HepG2 (cell line): Measurements from ENCODE around the gene NARF. TPM values are rescaled to one million over a fixed set of nuclear protein-coding genes. Genes with fewer than 3 reads are reported as not detected.
A peak's percentile ranks its signal among the peaks of the same experiment; 100 is the strongest.

ENCODE experiments used
- GPN1 ChIP-seq: sonication (generic); formaldehyde crosslinking; IDR thresholded peaks from 2 replicates; pipeline ENCODE4 v1.5.1; 2020; ENCODE audit warnings: missing genetic modification reagents, borderline replicate concordance
- HIVEP1 ChIP-seq: sonication (generic); formaldehyde crosslinking; IDR thresholded peaks from 2 replicates; pipeline ENCODE4 v1.4.0; 2020; ENCODE audit warnings: mild to moderate bottlenecking, missing genetic modification reagents
- IRX3 ChIP-seq: sonication (generic); formaldehyde crosslinking; IDR thresholded peaks from 2 replicates; pipeline ENCODE4 v1.8.1; 2023; ENCODE audit warnings: mild to moderate bottlenecking, low read depth, missing genetic modification reagents, borderline replicate concordance
- MAZ ChIP-seq, 2 experiments: sonication (generic) in 1 of 2; formaldehyde crosslinking in 1 of 2; IDR thresholded peaks; 2 replicates each; pipeline versions ENCODE4 v1.5.0 to v1.6.1; 2012 to 2020; ENCODE audit warnings: low read depth in 2 of 2, mild to moderate bottlenecking in 2 of 2, borderline replicate concordance in 1 of 2, improper control_type of control experiment in 1 of 2, low read length in 1 of 2, missing genetic modification reagents in 1 of 2, moderate library complexity in 1 of 2
- MEIS2 ChIP-seq: sonication (generic); formaldehyde crosslinking; IDR thresholded peaks from 2 replicates; pipeline ENCODE4 v1.9.0; 2021; ENCODE audit warnings: mild to moderate bottlenecking, missing genetic modification reagents
- NFE2L2 ChIP-seq: fragments of 150-350 bp; IDR thresholded peaks from 2 replicates; pipeline ENCODE4 v1.6.1; 2014; ENCODE audit warnings: low read length
- NFYC ChIP-seq: IDR thresholded peaks from 2 replicates; pipeline ENCODE4 v1.6.1; 2016; ENCODE audit warnings: missing genetic modification reagents, missing compliant biosample characterization
- RCOR2 ChIP-seq: IDR thresholded peaks from 2 replicates; pipeline ENCODE4 v1.6.1; 2016; ENCODE audit warnings: missing biosample characterization, missing genetic modification reagents
- SATB2 ChIP-seq: sonication (generic); formaldehyde crosslinking; IDR thresholded peaks from 2 replicates; pipeline ENCODE4 v1.5.0; 2020; ENCODE audit warnings: missing genetic modification reagents
- SP4 ChIP-seq: sonication (generic); formaldehyde crosslinking; IDR thresholded peaks from 2 replicates; pipeline ENCODE4 v1.8.1; 2023; ENCODE audit warnings: mild to moderate bottlenecking, missing genetic modification reagents
- SRSF4 ChIP-seq: fragments of 200-400 bp; formaldehyde crosslinking; IDR thresholded peaks from one replicate; pipeline ENCODE4 v1.6.1; 2018; ENCODE audit warnings: mild to moderate bottlenecking, low read depth, low read length, moderate library complexity; ENCODE audit not compliant: poor library complexity, severe bottlenecking
- TARDBP ChIP-seq: sonication (generic); formaldehyde crosslinking; IDR thresholded peaks from 2 replicates; pipeline ENCODE4 v1.8.0; 2022; ENCODE audit warnings: mild to moderate bottlenecking, missing genetic modification reagents
- TSC22D2 ChIP-seq: sonication (generic); formaldehyde crosslinking; IDR thresholded peaks from 2 replicates; pipeline ENCODE4 v1.5.1; 2020; ENCODE audit warnings: missing genetic modification reagents, mild to moderate bottlenecking, borderline replicate concordance
- ZC3H4 ChIP-seq: sonication (generic); formaldehyde crosslinking; IDR thresholded peaks from 2 replicates; pipeline ENCODE4 v1.4.0; 2020; ENCODE audit warnings: missing genetic modification reagents, borderline replicate concordance
- ZFP36 ChIP-seq: fragments of 150-350 bp; IDR thresholded peaks from 2 replicates; pipeline ENCODE4 v1.6.1; 2018; ENCODE audit warnings: borderline replicate concordance, low read length, low read depth; ENCODE audit not compliant: partially characterized antibody
- ZNF629 ChIP-seq: sonication (generic); formaldehyde crosslinking; conservative IDR thresholded peaks from 2 replicates; pipeline ENCODE4 v1.5.0; 2020; ENCODE audit warnings: missing genetic modification reagents
- ZNF703 ChIP-seq: sonication (generic); formaldehyde crosslinking; IDR thresholded peaks from 2 replicates; pipeline ENCODE4 v1.5.1; 2020; ENCODE audit warnings: missing genetic modification reagents, mild to moderate bottlenecking, moderate library complexity, borderline replicate concordance
- ZNF777 ChIP-seq: sonication (generic); formaldehyde crosslinking; IDR thresholded peaks from 2 replicates; pipeline ENCODE4 v1.4.0; 2020; ENCODE audit warnings: missing genetic modification reagents
- polyA plus RNA-seq, 8 experiments: library from polyadenylated mRNA; depleted of rRNA in 3 of 8; stranded (reverse) in 7 of 8; unstranded in 1 of 8; fragments of >200 nt; fragmentation: Illumina TruSeq in 4 of 8; extraction: Trizol in 4 of 8; gene quantifications; 2 replicates each; pipeline versions ENCODE4 v1.2.1 to v1.2.3, GENCODE V29; 2011 to 2016; ENCODE audit warnings: low read depth in 4 of 8, missing spikeins in 1 of 8, mixed read lengths in 1 of 8; ENCODE audit not compliant: insufficient read depth in 1 of 8
- total RNA-seq, 5 experiments: library from RNA; depleted of rRNA; stranded (reverse); fragments of >200 nt; fragmentation: Illumina TruSeq; extraction: Trizol; gene quantifications; 2 replicates each; pipeline ENCODE4 v1.2.3, GENCODE V29; 2016; ENCODE audit warnings: low read depth in 1 of 5
- TF ChIP-seq, protein P1 (sequence below): sonication (generic); formaldehyde crosslinking; IDR thresholded peaks from 2 replicates; pipeline ENCODE4 v1.5.1; 2020; ENCODE audit warnings: missing genetic modification reagents, mild to moderate bottlenecking, borderline replicate concordance
- TF ChIP-seq, protein P2 (sequence below): sonication (generic); formaldehyde crosslinking; conservative IDR thresholded peaks from 2 replicates; pipeline ENCODE4 v1.8.0; 2022; ENCODE audit warnings: mild to moderate bottlenecking, moderate library complexity, missing genetic modification reagents
- TF ChIP-seq, protein P3 (sequence below): sonication (generic); formaldehyde crosslinking; IDR thresholded peaks from 2 replicates; pipeline ENCODE4 v1.5.0; 2020; ENCODE audit warnings: mild to moderate bottlenecking, missing genetic modification reagents
- TF ChIP-seq, protein P4 (sequence below): IDR thresholded peaks from 2 replicates; pipeline ENCODE4 v1.6.1; 2018; ENCODE audit warnings: missing genetic modification reagents

NARF gene
- total and polyA plus RNA-seq, 2 of the 13 experiments (the other 11 are each of a cell fraction or from before 2014, with no cell fraction given), result 61.1 to 144 TPM

DNA sequence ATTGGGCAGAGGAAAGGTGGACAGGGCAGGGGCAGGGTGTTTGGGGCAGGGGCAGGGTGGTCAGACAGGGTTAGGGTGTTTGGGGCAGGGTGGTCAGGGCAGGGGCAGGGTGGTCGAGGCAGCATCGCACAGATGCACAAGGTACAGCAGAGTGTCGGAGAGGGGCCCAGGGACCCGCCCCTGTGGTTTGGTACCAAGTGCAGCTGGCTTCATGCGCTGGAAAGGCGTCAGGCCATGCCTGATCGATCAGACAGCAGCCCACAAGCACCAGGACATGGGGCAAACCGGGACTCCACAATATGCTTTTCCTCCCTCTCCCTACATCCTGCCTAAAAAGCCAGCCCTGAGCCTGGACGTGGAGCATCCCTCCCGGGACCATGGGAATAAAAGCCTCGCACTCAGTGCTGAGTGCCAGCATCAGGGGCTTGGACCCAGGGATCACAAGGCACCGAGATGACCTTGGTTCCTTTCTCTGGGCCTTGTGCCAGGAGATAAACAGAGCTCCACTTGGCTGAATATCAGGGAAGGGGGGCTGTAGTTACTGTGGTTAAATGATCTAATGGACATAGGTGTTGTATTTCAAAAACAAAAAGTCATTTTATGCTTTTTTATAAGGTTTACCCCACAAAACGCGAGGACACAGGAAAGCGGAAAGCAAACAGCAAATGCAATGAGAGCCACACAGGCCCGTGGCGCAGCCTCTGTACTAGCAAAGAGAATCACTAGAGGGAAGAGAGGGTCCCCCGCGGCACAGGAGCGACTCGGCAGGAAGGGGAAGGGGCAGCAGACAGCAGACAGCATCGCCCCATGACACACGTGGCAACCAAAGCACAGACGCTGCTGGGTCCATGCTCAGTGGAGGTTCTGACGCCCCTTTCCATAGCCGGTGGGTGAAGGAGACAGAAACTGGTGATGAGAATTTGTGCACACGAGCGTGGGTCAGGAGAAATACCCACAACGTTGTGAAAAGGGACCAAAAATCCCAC lies 45.7 kb upstream of the NARF start (continued):
- TF ChIP-seq ZNF703 (CRISPR knock-in tag), result no peak
- no peak for TF ChIP-seq ZFP36
- no peak for TF ChIP-seq NFYC
- TF ChIP-seq ZNF629 (CRISPR knock-in tag), result no peak
- TF ChIP-seq MEIS2, result no peak
- no peak for TF ChIP-seq HIVEP1 (CRISPR knock-in tag)
- TF ChIP-seq TARDBP, result peak; percentile 51; the same call in 1 of the 2 replicates
- TF ChIP-seq IRX3 (CRISPR knock-in tag), result no peak
- TF ChIP-seq, protein P1, sequence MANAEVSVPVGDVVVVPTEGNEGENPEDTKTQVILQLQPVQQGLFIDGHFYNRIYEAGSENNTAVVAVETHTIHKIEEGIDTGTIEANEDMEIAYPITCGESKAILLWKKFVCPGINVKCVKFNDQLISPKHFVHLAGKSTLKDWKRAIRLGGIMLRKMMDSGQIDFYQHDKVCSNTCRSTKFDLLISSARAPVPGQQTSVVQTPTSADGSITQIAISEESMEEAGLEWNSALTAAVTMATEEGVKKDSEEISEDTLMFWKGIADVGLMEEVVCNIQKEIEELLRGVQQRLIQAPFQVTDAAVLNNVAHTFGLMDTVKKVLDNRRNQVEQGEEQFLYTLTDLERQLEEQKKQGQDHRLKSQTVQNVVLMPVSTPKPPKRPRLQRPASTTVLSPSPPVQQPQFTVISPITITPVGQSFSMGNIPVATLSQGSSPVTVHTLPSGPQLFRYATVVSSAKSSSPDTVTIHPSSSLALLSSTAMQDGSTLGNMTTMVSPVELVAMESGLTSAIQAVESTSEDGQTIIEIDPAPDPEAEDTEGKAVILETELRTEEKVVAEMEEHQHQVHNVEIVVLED, result no peak
- no peak for TF ChIP-seq NFE2L2
- TF ChIP-seq, protein P2, sequence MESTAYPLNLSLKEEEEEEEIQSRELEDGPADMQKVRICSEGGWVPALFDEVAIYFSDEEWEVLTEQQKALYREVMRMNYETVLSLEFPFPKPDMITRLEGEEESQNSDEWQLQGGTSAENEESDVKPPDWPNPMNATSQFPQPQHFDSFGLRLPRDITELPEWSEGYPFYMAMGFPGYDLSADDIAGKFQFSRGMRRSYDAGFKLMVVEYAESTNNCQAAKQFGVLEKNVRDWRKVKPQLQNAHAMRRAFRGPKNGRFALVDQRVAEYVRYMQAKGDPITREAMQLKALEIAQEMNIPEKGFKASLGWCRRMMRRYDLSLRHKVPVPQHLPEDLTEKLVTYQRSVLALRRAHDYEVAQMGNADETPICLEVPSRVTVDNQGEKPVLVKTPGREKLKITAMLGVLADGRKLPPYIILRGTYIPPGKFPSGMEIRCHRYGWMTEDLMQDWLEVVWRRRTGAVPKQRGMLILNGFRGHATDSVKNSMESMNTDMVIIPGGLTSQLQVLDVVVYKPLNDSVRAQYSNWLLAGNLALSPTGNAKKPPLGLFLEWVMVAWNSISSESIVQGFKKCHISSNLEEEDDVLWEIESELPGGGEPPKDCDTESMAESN (CRISPR knock-in tag), result no peak
- TF ChIP-seq, protein P3, sequence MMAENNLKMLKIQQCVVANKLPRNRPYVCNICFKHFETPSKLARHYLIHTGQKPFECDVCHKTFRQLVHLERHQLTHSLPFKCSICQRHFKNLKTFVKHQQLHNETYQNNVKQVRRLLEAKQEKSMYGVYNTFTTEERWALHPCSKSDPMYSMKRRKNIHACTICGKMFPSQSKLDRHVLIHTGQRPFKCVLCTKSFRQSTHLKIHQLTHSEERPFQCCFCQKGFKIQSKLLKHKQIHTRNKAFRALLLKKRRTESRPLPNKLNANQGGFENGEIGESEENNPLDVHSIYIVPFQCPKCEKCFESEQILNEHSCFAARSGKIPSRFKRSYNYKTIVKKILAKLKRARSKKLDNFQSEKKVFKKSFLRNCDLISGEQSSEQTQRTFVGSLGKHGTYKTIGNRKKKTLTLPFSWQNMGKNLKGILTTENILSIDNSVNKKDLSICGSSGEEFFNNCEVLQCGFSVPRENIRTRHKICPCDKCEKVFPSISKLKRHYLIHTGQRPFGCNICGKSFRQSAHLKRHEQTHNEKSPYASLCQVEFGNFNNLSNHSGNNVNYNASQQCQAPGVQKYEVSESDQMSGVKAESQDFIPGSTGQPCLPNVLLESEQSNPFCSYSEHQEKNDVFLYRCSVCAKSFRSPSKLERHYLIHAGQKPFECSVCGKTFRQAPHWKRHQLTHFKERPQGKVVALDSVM, result no peak
- no peak for TF ChIP-seq MAZ (IDR thresholded peaks at IDR 0.05; ENCODE audit: borderline replicate concordance, low read depth, low read length)
- no peak for TF ChIP-seq MAZ (CRISPR knock-in tag; IDR thresholded peaks at IDR 0.05; ENCODE audit: low read depth)
- no peak for TF ChIP-seq ZNF777 (CRISPR knock-in tag)
- TF ChIP-seq TSC22D2 (CRISPR knock-in tag), result no peak
- no peak for TF ChIP-seq GPN1 (CRISPR knock-in tag)
- TF ChIP-seq ZC3H4 (CRISPR knock-in tag), result no peak
- TF ChIP-seq SRSF4, result no peak
- TF ChIP-seq, protein P4, sequence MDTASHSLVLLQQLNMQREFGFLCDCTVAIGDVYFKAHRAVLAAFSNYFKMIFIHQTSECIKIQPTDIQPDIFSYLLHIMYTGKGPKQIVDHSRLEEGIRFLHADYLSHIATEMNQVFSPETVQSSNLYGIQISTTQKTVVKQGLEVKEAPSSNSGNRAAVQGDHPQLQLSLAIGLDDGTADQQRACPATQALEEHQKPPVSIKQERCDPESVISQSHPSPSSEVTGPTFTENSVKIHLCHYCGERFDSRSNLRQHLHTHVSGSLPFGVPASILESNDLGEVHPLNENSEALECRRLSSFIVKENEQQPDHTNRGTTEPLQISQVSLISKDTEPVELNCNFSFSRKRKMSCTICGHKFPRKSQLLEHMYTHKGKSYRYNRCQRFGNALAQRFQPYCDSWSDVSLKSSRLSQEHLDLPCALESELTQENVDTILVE (CRISPR knock-in tag), result 0 out of 2 replicates have a peak, but pooled peaks have one; percentile 32
- TF ChIP-seq SATB2 (CRISPR knock-in tag), result no peak
- 0 out of 2 replicates have a peak, but pooled peaks have one; percentile 37 for TF ChIP-seq RCOR2
- no peak for TF ChIP-seq SP4 (CRISPR knock-in tag)
